Transverse colon (tissue), 3 donors: ENCODE data around the gene CAPN15.

Experiments used
- CTCF ChIP-seq, 5 experiments: fragments of 200-600 bp in 3 of 5; fragments of 450-650 bp in 2 of 5; sonication (generic) in 3 of 5; IDR thresholded peaks; 1 replicate in 2 of 5; 2 replicates in 3 of 5; pipeline ENCODE4 v1.5.1; 2016 to 2017; ENCODE audit warnings: antibody characterized with exemption in 5 of 5, inconsistent platforms in 3 of 5, mild to moderate bottlenecking in 2 of 5, moderate library complexity in 1 of 5
- POLR2A ChIP-seq: fragments of 450-650 bp; IDR thresholded peaks from one replicate; pipeline ENCODE4 v1.6.1; 2016; ENCODE audit warnings: antibody characterized with exemption, mild to moderate bottlenecking, moderate library complexity

- TF ChIP-seq CTCF (IDR thresholded peaks at IDR 0.05) (no peak), POLR2A (no peak)
Measured at GRCh38 chr16:519841-520687, 7.4 kb upstream of the CAPN15 start.
